Endothelial cell (in vitro differentiated cells): ENCODE results near the gene DPRX. TPM values are rescaled to one million over a fixed set of nuclear protein-coding genes. Genes with fewer than 3 reads are reported as not detected.

Experiments
- DNase-seq: peaks from one replicate; pipeline ENCODE4 v3.0.0; 2021; ENCODE audit warnings: low spot score
- H3K27ac Mint-ChIP-seq: one replicate; pipeline ENCODE4 v1.8.0; 2021; ENCODE audit warnings: mixed read lengths, inconsistent platforms; ENCODE audit not compliant: unreplicated experiment
- H3K27me3 Mint-ChIP-seq: one replicate; pipeline ENCODE4 v1.8.0; 2021; ENCODE audit warnings: mild to moderate bottlenecking, moderate library complexity, mixed read lengths, inconsistent platforms; ENCODE audit not compliant: unreplicated experiment
- H3K36me3 Mint-ChIP-seq: one replicate; pipeline ENCODE4 v1.8.0; 2021; ENCODE audit warnings: mild to moderate bottlenecking, low read depth, mixed read lengths, inconsistent platforms; ENCODE audit not compliant: unreplicated experiment
- H3K4me1 Mint-ChIP-seq: one replicate; pipeline ENCODE4 v1.8.0; 2021; ENCODE audit warnings: mild to moderate bottlenecking, mixed read lengths, inconsistent platforms; ENCODE audit not compliant: unreplicated experiment
- H3K4me3 Mint-ChIP-seq: one replicate; pipeline ENCODE4 v1.8.0; 2021; ENCODE audit warnings: mild to moderate bottlenecking, mixed read lengths, inconsistent platforms; ENCODE audit not compliant: unreplicated experiment
- H3K9me3 Mint-ChIP-seq: one replicate; pipeline ENCODE4 v1.8.0; 2021; ENCODE audit warnings: mixed read lengths, inconsistent platforms; ENCODE audit not compliant: unreplicated experiment
- CTCF ChIP-seq: fragments of 200-600 bp; sonication (generic); IDR thresholded peaks from one replicate; pipeline ENCODE4 v1.5.0; 2021; ENCODE audit warnings: antibody characterized with exemption; ENCODE audit not compliant: unreplicated experiment
- long read RNA-seq: library from polyadenylated mRNA; unstranded; transcript quantifications from one replicate; pipeline ENCODE4 v2.0.0, GENCODE V29; 2020; ENCODE audit not compliant: unreplicated experiment
- total RNA-seq: library from RNA; stranded (reverse); fragmentation: NEBNext Ultra II Directional; extraction: Animal tissue kit (Norgen Biotek cat#: 25700); gene quantifications from one replicate; pipeline ENCODE4 v1.2.1, GENCODE V29; 2021; ENCODE audit not compliant: unreplicated experiment

Gene DPRX
- not detected for total RNA-seq
- long read RNA-seq: 0 reads

GRCh38 chr19:53631949-53632407 is at the start of gene DPRX:
TSS of gene DPRX (plus strand) at chr19:53631999. CDS start at chr19:53632107, 108 bp downstream.
- H3K36me3 Mint-ChIP-seq: no peaks in the 10 kb centered on the region
- no peak for DNase-seq
- H3K9me3 Mint-ChIP-seq: no peaks in the 10 kb centered on the region
- H3K4me3 Mint-ChIP-seq: no peak within 1 kb of the TSS
- H3K27me3 Mint-ChIP-seq: peaks cover under 1% of the 10 kb centered on the region
- no peaks in the 10 kb centered on the region for H3K4me1 Mint-ChIP-seq
- H3K27ac Mint-ChIP-seq: no peak within 1 kb of the TSS
- TF ChIP-seq CTCF: no peak

GRCh38 chr19:53583181-53583580 is 48.6 kb upstream of the DPRX start:
- no peak for DNase-seq
- Mint-ChIP-seq H3K36me3 (peaks cover 14% of the 10 kb centered on the region), H3K27ac (no peak overlapping the region), H3K4me1 (no peaks in the 10 kb centered on the region), H3K9me3 (no peaks in the 10 kb centered on the region), H3K4me3 (no peak overlapping the region), H3K27me3 (peaks cover 6% of the 10 kb centered on the region)
- TF ChIP-seq CTCF: no peak

GRCh38 chr19:53586277-53586691 is 45.5 kb upstream of the DPRX start:
- Mint-ChIP-seq H3K27ac (no peak overlapping the region), H3K9me3 (no peaks in the 10 kb centered on the region), H3K27me3 (peaks cover 6% of the 10 kb centered on the region), H3K4me1 (no peaks in the 10 kb centered on the region), H3K4me3 (no peak overlapping the region), H3K36me3 (no peaks in the 10 kb centered on the region)
- no peak for TF ChIP-seq CTCF
- no peak for DNase-seq

- H3K4me3 Mint-ChIP-seq: no peak overlapping the region
- H3K36me3 Mint-ChIP-seq: no peaks in the 10 kb centered on the region
- peaks cover 5% of the 10 kb centered on the region for H3K4me1 Mint-ChIP-seq
- TF ChIP-seq CTCF: no peak
- H3K9me3 Mint-ChIP-seq: no peaks in the 10 kb centered on the region
- H3K27ac Mint-ChIP-seq: no peak overlapping the region
- DNase-seq: no peak
- no peaks in the 10 kb centered on the region for H3K27me3 Mint-ChIP-seq
Observed at GRCh38 chr19:53594811-53595509, 36.8 kb upstream of the DPRX start.

GRCh38 chr19:53595510-53595867 is 36.3 kb upstream of the DPRX start:
- Mint-ChIP-seq H3K4me1 (peaks cover 8% of the 10 kb centered on the region), H3K27ac (no peak overlapping the region), H3K36me3 (no peaks in the 10 kb centered on the region), H3K9me3 (no peaks in the 10 kb centered on the region), H3K27me3 (no peaks in the 10 kb centered on the region), H3K4me3 (no peak overlapping the region)
- no peak for DNase-seq
- TF ChIP-seq CTCF: no peak
